HG03095 (cell line): Measurements from ENCODE around the gene LCN6.
A peak's percentile ranks its signal among the peaks of the same experiment; 100 is the strongest.
"Not testable (repeated sequence)": the region's sequence is repeated elsewhere in the genome, so short reads cannot be mapped to it uniquely, and the experiment has no call there.

Experiments used
- ATAC-seq: cut with Tn5 transposase; IDR thresholded peaks from one replicate; pipeline ENCODE4 v1.9.1; 2021; ENCODE audit warnings: moderate library complexity; ENCODE audit not compliant: unreplicated experiment

The LCN6 gene

GRCh38 chr9:136712690-136713544 is 35.4 kb downstream of the LCN6 start:
- no peak for ATAC-seq

GRCh38 chr9:136711751-136712689 is 36.3 kb downstream of the LCN6 start, which contains the start of gene DIPK1B:
Gene DIPK1B, plus strand, starts transcription at chr9:136712572. Its CDS starts 94 bp downstream, at chr9:136712666.
- ATAC-seq, result no peak

DNA sequence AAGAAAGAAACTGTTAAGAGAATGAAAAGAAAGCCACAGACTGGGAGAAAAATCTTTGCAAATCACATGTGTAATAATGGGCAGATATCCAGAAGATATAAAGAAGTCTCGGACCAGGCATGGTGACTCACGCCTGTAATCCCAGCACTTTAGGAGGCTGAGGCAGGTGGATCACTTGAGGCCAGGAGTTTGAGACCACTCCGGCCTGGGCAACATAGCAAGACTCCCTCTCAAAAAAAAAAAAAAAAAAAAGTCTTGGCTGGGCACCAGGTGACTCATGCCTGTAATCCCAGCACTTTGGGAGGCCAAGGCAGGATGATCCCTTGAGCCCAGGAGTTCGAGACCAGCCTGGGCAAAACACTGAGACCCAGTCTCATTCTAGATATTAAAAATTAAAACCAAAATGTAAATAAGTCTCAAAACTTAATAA is 37.1 kb downstream of the LCN6 start:
- not testable (repeated sequence) for ATAC-seq

GRCh38 chr9:136710543-136710942 is 37.8 kb downstream of the LCN6 start:
- ATAC-seq, result no peak

GRCh38 chr9:136709454-136710109 is 38.7 kb downstream of the LCN6 start:
- ATAC-seq, result no peak

DNA sequence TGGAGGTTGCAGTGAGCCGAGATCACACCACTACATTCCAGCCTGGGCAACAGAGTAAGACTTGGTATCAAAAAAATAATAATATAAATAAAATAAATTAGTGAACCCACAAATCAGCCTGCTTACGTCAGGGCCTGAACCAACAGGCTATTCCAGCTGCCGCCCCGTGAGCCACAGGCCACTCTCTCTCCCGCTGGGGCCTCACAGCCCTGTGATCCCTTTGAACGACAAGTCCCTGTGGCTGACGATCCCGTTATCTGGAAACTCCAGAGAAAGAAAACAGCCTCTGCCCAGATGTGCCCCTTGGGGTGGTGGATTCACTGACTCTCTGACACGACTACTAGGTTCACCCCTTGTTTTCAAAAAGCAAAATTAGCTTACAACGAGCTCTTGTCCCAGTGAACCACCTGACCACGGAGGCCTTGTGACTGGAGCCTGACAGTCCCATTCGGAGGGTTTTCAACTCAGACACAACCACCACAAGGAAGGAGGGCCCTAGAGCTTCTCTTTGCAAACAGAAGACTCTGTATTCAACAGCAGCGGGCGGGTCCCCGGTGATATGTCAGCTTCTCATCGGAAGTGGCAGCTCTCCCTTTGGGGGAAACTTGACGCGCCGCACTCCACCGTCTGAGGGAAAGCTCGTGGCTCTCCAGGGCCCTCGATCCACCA is 40.3 kb downstream of the LCN6 start:
- ATAC-seq, result no peak

- no peak for ATAC-seq
These were observed 41.3 kb downstream of the LCN6 start for GRCh38 chr9:136707011-136707410.

GRCh38 chr9:136705564-136705963 is 42.8 kb downstream of the LCN6 start:
- ATAC-seq, result no peak

GRCh38 chr9:136704741-136705140 is 43.6 kb downstream of the LCN6 start:
- not testable (repeated sequence) for ATAC-seq

GRCh38 chr9:136703276-136703860 is 45.0 kb downstream of the LCN6 start:
- no peak for ATAC-seq

DNA sequence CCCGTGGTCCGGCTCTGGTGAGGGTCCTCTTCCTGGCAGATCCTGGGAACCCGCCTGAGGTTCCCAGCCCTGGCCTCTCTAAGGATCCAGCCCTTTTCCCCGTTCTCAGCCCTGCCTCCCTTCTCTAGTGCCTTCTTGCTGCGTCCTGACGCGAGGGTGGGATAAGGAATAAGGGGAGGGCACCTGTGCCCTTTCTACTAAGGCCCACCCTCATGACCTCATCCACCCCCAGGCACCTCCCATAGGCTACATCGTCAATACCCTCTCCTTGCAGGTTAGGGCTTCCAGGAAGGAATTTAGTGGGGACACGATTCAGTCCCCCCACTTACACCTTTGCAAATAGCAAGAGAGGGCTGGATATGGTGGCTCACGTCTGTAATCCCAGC is 46.7 kb downstream of the LCN6 start:
- peak; percentile 9 for ATAC-seq

DNA sequence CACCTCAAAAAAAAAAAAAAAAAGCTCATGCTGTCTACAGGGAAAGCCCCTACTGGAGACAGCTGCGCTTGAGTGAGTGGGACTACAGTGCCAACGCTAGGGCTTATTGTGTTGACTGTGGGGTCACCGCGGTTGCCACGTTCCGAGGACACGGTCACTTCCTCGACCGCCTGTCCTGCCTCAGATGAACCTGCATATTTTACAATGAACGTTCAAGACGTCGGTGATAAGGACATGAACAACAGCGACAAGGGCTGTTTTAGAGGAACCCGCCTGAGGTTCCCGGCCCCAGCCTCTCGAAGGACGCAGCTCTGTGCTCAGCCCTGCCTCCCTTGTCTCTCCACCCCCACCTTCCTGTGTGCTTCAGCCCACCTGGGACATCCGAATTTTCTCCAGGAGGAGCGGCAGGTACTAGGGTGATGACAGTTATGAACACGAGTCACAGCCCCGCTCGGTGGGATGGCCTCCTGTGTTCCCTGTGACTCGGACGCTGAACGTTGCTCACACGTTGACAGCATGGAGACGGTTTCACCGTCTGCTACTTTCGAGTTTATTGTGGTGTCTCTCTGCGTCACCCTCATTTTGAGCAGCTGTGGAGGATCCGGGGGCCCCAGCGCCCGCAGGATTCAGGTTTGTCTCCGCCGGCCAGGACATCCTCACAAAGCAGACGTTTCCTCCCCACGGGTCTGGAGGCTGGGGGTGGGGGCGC is 47.2 kb downstream of the LCN6 start:
- peak; percentile 57 for ATAC-seq

DNA sequence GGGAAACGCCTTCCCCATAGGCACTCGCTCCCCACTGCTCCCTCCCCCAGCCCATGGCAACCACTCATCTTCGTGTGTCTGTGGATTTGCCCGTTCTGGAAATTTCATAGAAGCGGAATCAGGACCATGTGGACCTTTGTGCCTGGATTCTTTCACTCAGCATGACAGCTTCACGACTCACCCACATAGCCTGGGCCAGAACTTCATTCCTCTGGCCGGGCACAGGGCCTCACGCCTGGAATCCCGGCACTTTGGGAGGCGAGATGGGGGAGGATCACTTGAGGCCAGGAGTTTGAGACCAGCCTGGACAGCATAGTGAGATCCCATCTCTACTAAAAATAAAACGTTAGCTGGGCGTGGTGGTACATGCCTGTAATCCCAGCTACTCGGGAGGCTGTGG is 48.0 kb downstream of the LCN6 start:
- ATAC-seq, result no peak

GRCh38 chr9:136698635-136699246 is 49.6 kb downstream of the LCN6 start:
- ATAC-seq, result no peak

DNA sequence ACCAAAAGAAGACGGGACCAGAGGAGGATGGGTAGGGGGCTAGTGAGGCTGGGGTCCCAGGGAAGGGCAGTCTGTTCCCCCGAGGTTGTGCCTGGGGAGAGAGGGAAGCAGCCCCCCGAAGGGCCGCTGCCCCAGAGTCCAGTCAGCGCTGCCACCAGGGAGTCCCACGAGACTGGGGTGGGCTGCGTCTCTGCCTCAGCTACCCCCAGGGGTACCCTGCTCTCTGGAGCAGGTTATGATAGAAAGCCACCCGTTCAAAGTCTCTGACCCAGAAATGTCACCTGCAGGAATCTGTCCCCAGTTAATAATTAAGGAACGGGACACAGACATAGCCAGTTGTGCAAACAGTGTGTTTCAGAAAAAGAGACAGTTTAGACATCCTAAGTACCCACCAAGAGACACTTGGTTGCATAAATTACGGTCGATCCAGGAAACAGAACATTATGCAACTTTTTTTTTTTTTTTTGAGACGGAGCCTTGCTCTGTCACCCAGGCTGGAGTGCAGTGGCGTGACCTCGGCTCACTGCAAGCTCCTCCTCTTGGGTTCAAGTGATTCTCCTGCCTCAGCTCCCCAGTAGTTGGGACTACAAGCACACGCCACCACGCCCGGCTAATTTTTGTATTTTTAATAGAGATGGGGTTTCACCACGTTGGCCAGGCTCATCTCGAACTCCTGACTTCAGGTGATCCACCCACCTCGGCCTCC is 50.4 kb downstream of the LCN6 start:
- no peak for ATAC-seq

DNA sequence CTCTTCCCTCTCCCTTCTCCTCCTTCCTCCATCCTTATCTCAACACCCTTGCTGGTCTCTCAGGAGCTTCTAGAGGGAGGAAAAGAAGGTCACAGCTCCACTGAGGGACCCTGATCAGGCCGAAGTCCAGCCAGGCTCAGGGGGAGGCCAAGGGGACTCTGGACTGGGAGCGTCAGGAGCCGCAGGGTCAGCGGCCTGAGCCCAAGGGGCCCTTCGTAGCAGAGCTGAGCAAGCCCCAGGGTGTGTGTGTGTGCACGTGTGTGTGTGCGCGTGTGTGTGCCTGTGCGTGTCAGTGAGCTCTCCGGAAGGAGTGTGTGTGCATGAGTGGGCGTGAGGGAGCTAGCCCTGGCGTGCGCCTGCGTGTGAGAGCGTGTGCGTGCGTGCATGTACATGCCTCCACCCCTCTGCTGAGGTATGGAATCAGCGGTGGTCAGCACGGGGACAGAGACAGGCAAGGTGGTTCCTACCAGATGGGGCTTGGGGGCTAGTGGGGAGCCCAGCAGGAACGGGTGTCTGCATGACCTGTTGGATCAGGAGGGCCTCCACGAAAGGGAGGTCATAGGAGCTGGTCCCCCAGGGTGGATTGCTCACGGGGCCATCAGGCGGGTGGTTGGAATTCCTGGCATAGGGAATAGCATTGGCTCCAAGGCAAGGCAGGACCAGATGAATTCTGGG is 51.0 kb downstream of the LCN6 start:
- ATAC-seq, result no peak

GRCh38 chr9:136696502-136696901 is 51.8 kb downstream of the LCN6 start:
- no peak for ATAC-seq

DNA sequence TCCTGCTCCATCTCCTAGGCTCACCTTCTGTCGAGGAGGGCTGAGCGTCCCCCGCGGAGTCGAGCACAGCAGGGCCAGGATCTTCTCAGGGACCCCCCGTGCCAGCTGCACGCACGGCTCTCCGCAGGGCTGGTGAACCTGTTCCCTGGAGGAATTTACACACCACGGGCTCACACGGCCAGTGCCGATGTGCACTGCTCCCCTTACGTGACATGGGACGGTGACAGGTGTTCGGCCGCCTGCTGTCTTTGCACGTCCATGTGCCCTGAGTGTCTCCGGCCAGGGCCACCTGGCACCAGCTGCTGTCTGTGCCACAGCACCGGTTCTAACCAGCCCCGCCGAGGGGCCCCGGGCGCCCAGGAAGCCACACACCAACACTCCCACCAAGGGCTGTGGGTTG is 52.4 kb downstream of the LCN6 start:
- no peak for ATAC-seq
